B cell (primary cell): Measurements from ENCODE around the gene SCRN2. TPM values are rescaled to one million over a fixed set of nuclear protein-coding genes. Genes with fewer than 3 reads are reported as not detected.

Experiments
- ATAC-seq: fragments of 200-7000 bp; cut with Tn5 transposase; one replicate; pipeline ENCODE4 v1.10.0; 2021; ENCODE audit warnings: low read depth, mild to moderate bottlenecking, moderate number of reproducible peaks, moderate library complexity
- CTCF ChIA-PET: fragments of 350-600 bp; sonication (Branson Sonifier 250); formaldehyde crosslinking; loops from one replicate; lab custom pipeline; 2021; ENCODE audit warnings: antibody characterized with exemption, inconsistent platforms; lab: Charles Lee
- POLR2A ChIA-PET: fragments of 350-600 bp; sonication (Branson Sonifier 250); formaldehyde crosslinking; loops from one replicate; lab custom pipeline; 2021; ENCODE audit warnings: antibody characterized with exemption; lab: Charles Lee
- DNase-seq: peaks from one replicate; pipeline ENCODE4 v3.0.0; 2013
- H2AFZ ChIP-seq: 2 replicates; pipeline ENCODE4 v1.6.1; 2012; ENCODE audit warnings: mild to moderate bottlenecking, low read depth, low read length; ENCODE audit not compliant: insufficient read depth, poor library complexity, severe bottlenecking
- H3K27ac ChIP-seq, 2 donors: 1 replicate in 1 of 2; 2 replicates in 1 of 2; pipeline ENCODE4 v1.5.1; 2012 to 2013; ENCODE audit warnings: low read length in 2 of 2, mild to moderate bottlenecking in 2 of 2, moderate library complexity in 1 of 2
- H3K27me3 ChIP-seq, 4 experiments: fragments of 200-600 bp in 1 of 4; sonication (generic) in 1 of 4; replicated peaks in 1 of 4; 1 replicate in 2 of 4; 2 replicates in 2 of 4; pipeline versions ENCODE4 v1.6.1 to v1.7.0; 2013 to 2016; ENCODE audit warnings: low read length in 3 of 4, mild to moderate bottlenecking in 2 of 4, mixed read lengths in 1 of 4, moderate library complexity in 1 of 4; ENCODE audit not compliant: insufficient read depth in 4 of 4, control insufficient read depth in 3 of 4; ENCODE audit errors: control extremely low read depth in 1 of 4
- H3K36me3 ChIP-seq, 2 experiments: replicated peaks in 1 of 2; 1 replicate in 1 of 2; 2 replicates in 1 of 2; pipeline versions ENCODE4 v1.6.1 to v1.7.1; 2013; ENCODE audit warnings: low read length in 1 of 2; ENCODE audit not compliant: insufficient read depth in 2 of 2, control insufficient read depth in 1 of 2; ENCODE audit errors: control extremely low read depth in 1 of 2, extremely low read depth in 1 of 2
- H3K4me1 ChIP-seq, 2 donors: fragments of 200-600 bp in 1 of 2; sonication (generic) in 1 of 2; 1 replicate in 1 of 2; 2 replicates in 1 of 2; pipeline versions ENCODE4 v1.5.1 to v1.6.1; 2013 to 2017; ENCODE audit warnings: low read length in 2 of 2; ENCODE audit not compliant: control insufficient read depth in 2 of 2, insufficient read depth in 2 of 2
- H3K4me2 ChIP-seq: replicated peaks from 2 replicates; pipeline ENCODE3; 2012; ENCODE audit warnings: mild to moderate bottlenecking, low read depth, low read length; ENCODE audit not compliant: poor library complexity, severe bottlenecking
- H3K4me3 ChIP-seq, 5 experiments: fragments of 200-600 bp in 1 of 5; sonication (generic) in 1 of 5; 1 replicate in 3 of 5; 2 replicates in 2 of 5; pipeline versions ENCODE4 v1.5.1 to v1.7.0; 2011 to 2016; ENCODE audit warnings: low read length in 4 of 5, mild to moderate bottlenecking in 4 of 5, low read depth in 2 of 5, control low read depth in 1 of 5, moderate library complexity in 1 of 5; ENCODE audit not compliant: insufficient read depth in 1 of 5; ENCODE audit errors: control extremely low read depth in 1 of 5, extremely low read depth in 1 of 5
- H3K79me2 ChIP-seq: fragments of 200-600 bp; sonication (generic); one replicate; pipeline ENCODE4 v1.6.0; 2016; ENCODE audit warnings: low read length; ENCODE audit not compliant: control insufficient read depth, insufficient read depth
- H3K9ac ChIP-seq: fragments of 200-600 bp; sonication (generic); 2 replicates; pipeline ENCODE4 v1.6.1; 2017; ENCODE audit warnings: mild to moderate bottlenecking, low read length, moderate library complexity
- H3K9me3 ChIP-seq, 3 donors: one replicate each; pipeline versions ENCODE4 v1.6.1 to v1.7.1; 2013; ENCODE audit warnings: low read length in 2 of 3; ENCODE audit not compliant: control insufficient read depth in 2 of 3, insufficient read depth in 1 of 3; ENCODE audit errors: control extremely low read depth in 1 of 3
- H4K20me1 ChIP-seq: 2 replicates; pipeline ENCODE4 v1.6.0; 2012; ENCODE audit warnings: mild to moderate bottlenecking, low read length; ENCODE audit not compliant: insufficient read depth, control insufficient read depth, poor library complexity, severe bottlenecking
- H3K27ac Mint-ChIP-seq: one replicate; pipeline ENCODE4 v1.8.0; 2021; ENCODE audit warnings: mixed read lengths
- H3K27me3 Mint-ChIP-seq: one replicate; pipeline ENCODE4 v1.8.0; 2021; ENCODE audit warnings: mixed read lengths
- H3K4me1 Mint-ChIP-seq: one replicate; pipeline ENCODE4 v1.8.0; 2021; ENCODE audit warnings: mixed read lengths
- H3K4me3 Mint-ChIP-seq: one replicate; pipeline ENCODE4 v1.8.0; 2021; ENCODE audit warnings: mixed read lengths
- H3K9me3 Mint-ChIP-seq: one replicate; pipeline ENCODE4 v1.8.0; 2022; ENCODE audit warnings: mixed read lengths; ENCODE audit not compliant: insufficient read depth
- CTCF ChIP-seq: fragments of 200-600 bp; IDR thresholded peaks from one replicate; pipeline ENCODE4 v1.8.0; 2022; ENCODE audit warnings: antibody characterized with exemption, mild to moderate bottlenecking
- EZH2 ChIP-seq: IDR thresholded peaks from 2 replicates; pipeline ENCODE4 v1.6.1; 2012; ENCODE audit warnings: borderline replicate concordance, low read depth, mild to moderate bottlenecking, moderate library complexity, low read length; ENCODE audit not compliant: insufficient read depth, poor library complexity, severe bottlenecking
- WGBS: methylation state at CpG from one replicate; pipeline ENCODE4 v1.1.5; 2013; ENCODE audit warnings: missing lambda C conversion rate; ENCODE audit not compliant: insufficient coverage; 5-methylcytosine and 5-hydroxymethylcytosine counted together
- intact Hi-C: fragments of 100-400 bp; cut with micrococcal nuclease; formaldehyde crosslinking; loops from one replicate; pipeline ENCODE4 v1.10.0; 2022
- polyA plus RNA-seq: library from polyadenylated mRNA; depleted of rRNA; stranded (reverse); fragments of >200 nt; gene quantifications from 2 replicates; pipeline ENCODE4 v1.2.3, GENCODE V29; 2012
- total RNA-seq, 2 donors: library from RNA; stranded (reverse); fragments of 120-200 nt in 1 of 2; gene quantifications; 1 replicate in 1 of 2; 2 replicates in 1 of 2; pipeline versions ENCODE4 v1.2.3 to v1.2.4, GENCODE V29; 2013 to 2022

SCRN2 gene
- total and polyA plus RNA-seq, 2 donors (not counting 1 experiment from before 2014, with no cell fraction given) = 47.8 to 71.9 TPM

GRCh38 chr17:47873200-47874090, 32.4 kb upstream of the SCRN2 start:
- Histone ChIP-seq H3K27ac (no peak overlapping the region), H2AFZ (no peak overlapping the region), H3K4me2 (no peak overlapping the region), H3K9ac (no peak overlapping the region), H3K4me3 (no peak overlapping the region), H3K36me3 (no peaks in the 10 kb centered on the region), H3K4me1 (peaks cover 8 to 9% of the 10 kb centered on the region in 2 donors), H3K79me2 (no peaks in the 10 kb centered on the region), H3K9me3 (no peaks in the 10 kb centered on the region), H3K27me3 (peaks cover 0 to 71% (median 23%) of the 10 kb centered on the region in 4 experiments), H4K20me1 (no peaks in the 10 kb centered on the region)
- POLR2A ChIA-PET = no interaction called here
- Mint-ChIP-seq H3K4me3 (no peak overlapping the region), H3K27me3 (peaks cover 55% of the 10 kb centered on the region), H3K4me1 (peaks cover 5% of the 10 kb centered on the region), H3K9me3 (no peaks in the 10 kb centered on the region), H3K27ac (no peak overlapping the region)
- CTCF ChIA-PET = interaction anchor here (4.0 kb wide), 1 partner anchor 16 kb away, joined by 12 read pairs; no protein-coding TSS in a partner anchor
- DNase-seq (no peak), ATAC-seq (no peak)
- intact Hi-C loops = no loop called here
- 92% methylated on average over 4 of the region's 4 CpGs for WGBS
- no peak for TF ChIP-seq EZH2
- no peak for TF ChIP-seq CTCF

GRCh38 chr17:47872651-47873161, 31.6 kb upstream of the SCRN2 start:
- peak overlapping the region; percentile 51 for H3K4me2 ChIP-seq
- H3K79me2 ChIP-seq = no peaks in the 10 kb centered on the region
- H4K20me1 ChIP-seq = no peaks in the 10 kb centered on the region
- CTCF ChIA-PET = interaction anchor here (4.0 kb wide), 1 partner anchor 17 kb away, joined by 12 read pairs; no protein-coding TSS in a partner anchor
- no peak overlapping the region for H3K9ac ChIP-seq
- Mint-ChIP-seq H3K4me1 (peaks cover 5% of the 10 kb centered on the region), H3K27ac (no peak overlapping the region), H3K27me3 (peaks cover 55% of the 10 kb centered on the region), H3K4me3 (no peak overlapping the region), H3K9me3 (no peaks in the 10 kb centered on the region)
- no peak for ATAC-seq
- H3K9me3 ChIP-seq = no peaks in the 10 kb centered on the region
- no peak overlapping the region for H2AFZ ChIP-seq
- intact Hi-C loops = no loop called here
- peaks cover 0 to 66% (median 23%) of the 10 kb centered on the region in 4 experiments for H3K27me3 ChIP-seq
- TF ChIP-seq CTCF (no peak), EZH2 (no peak)
- H3K4me3 ChIP-seq = no peak overlapping the region
- no peak for DNase-seq
- no peaks in the 10 kb centered on the region for H3K36me3 ChIP-seq
- no peak overlapping the region for H3K27ac ChIP-seq
- WGBS = 75% methylated on average over 14 of the region's 15 CpGs
- peaks cover 8 to 9% of the 10 kb centered on the region in 2 donors for H3K4me1 ChIP-seq
- POLR2A ChIA-PET = no interaction called here
